Measurements from ENCODE around the gene PCDHGA1.
"Not testable (repeated sequence)": the region's sequence is repeated elsewhere in the genome, so short reads cannot be mapped to it uniquely, and the experiment has no call there.

PCDHGA1 gene

GRCh38 chr5:141349917-141350619 is 19.8 kb downstream of the PCDHGA1 start, which contains the start of gene PCDHGB1:
Gene PCDHGB1 (plus strand): TSS chr5:141350099. CDS start chr5:141350261, 162 bp downstream.
- DNase-seq, result no peak

DNA sequence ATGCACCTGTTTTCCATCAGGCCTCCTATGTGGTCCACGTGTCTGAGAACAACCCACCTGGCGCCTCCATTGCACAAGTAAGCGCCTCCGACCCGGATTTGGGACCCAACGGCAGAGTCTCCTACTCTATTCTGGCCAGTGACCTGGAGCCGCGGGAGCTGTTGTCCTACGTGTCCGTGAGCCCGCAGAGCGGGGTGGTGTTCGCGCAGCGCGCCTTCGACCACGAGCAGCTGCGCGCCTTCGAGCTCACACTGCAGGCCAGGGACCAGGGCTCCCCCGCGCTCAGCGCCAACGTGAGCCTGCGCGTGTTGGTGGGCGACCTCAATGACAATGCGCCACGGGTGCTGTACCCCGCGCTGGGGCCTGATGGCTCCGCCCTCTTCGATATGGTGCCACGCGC is 21.3 kb downstream of the PCDHGA1 start:
- no peak for DNase-seq

DNA sequence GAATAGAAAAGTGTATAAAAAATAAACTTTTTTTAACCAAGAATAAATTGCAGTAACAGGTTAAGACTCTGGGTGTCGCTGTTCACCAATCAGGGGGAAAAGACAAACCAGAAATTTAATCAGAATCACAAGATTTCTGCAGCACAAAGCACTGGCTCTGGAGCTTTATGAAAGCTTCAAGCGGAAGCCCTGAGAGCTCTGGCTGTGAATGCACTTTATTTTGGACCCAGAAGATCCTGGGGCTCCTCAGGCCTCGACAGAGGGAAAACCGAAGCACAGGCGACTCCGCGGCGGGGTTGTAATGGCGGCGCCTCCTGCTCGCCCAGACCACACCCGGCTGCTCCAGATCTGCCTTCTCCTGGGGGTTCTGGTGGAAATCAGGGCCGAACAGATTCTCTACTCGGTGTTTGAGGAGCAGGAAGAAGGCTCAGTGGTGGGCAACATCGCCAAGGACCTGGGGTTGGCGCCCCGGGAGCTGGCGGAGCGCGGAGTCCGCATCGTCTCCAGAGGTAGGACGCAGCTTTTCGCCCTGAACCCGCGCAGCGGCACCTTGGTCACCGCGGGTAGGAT is 24.7 kb downstream of the PCDHGA1 start, which contains the start of gene PCDHGA4:
Gene PCDHGA4, plus strand, starts transcription at position 122 of the 570 bp plus-strand sequence. Its CDS starts 87 bp downstream, at position 209.
- DNase-seq, result no peak

DNA sequence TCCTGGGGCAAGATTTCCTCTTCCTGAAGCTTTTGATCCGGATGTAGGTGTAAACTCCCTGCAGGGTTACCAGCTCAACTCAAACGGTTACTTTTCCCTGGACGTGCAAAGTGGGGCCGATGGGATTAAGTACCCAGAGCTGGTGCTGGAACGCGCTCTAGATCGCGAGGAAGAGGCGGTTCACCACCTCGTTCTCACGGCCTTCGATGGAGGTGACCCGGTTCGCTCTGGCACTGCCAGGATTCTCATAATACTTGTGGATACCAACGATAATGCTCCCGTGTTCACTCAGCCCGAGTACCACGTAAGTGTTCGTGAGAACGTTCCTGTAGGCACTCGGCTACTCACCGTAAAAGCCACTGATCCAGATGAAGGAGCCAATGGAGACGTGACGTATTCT is 25.3 kb downstream of the PCDHGA1 start:
- no peak for DNase-seq

DNA sequence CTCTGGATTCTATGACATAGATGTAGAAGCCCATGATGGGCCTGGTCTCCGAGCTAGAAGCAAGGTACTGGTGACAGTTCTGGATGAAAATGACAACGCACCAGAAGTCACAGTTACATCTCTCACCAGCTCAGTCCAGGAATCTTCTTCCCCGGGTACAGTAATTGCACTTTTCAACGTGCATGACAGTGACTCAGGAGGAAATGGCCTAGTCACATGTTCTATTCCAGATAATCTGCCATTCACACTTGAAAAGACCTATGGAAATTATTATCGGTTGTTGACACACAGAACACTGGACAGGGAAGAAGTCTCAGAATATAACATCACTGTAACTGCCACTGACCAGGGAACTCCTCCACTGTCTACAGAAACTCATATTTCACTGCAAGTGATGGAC is 25.8 kb downstream of the PCDHGA1 start:
- DNase-seq, result no peak

DNA sequence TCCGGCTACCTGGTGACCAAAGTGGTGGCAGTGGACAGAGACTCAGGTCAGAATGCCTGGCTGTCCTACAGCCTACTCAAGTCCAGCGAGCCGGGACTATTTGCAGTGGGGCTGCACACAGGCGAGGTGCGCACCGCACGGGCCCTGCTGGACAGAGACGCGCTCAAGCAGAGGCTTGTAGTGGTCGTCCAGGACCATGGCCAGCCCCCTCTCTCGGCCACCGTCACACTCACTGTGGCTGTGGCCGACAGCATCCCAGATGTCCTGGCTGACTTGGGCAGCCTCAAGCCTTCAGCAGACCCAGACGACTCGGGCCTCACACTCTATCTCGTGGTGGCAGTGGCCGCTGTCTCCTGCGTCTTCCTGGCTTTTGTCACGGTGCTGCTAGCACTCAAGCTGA is 26.6 kb downstream of the PCDHGA1 start:
- DNase-seq, result no peak

DNA sequence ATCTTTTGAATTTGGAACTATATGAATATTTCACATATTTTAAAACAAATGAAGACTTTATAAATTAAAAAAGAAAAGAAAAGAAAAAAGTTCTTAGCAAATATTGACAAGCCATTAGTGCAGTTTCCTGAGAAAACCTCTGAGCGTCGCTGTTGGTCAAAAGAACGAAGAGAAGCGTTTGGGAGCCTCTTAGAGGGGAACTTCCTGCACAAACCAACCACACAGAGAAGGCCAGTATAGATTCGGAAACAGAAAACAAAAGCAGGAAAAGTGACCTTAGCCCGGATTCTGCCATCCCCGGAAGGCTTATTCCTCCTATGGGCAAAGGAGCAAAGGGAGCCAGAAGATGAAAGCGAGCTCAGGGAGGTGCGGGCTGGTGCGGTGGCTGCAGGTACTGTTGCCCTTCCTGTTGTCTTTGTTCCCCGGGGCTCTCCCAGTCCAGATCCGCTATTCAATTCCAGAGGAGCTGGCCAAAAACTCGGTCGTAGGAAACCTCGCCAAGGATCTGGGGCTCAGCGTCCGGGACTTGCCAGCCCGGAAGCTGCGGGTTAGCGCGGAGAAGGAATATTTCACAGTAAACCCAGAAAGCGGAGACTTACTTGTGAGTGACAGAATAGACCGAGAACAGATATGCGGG is 29.6 kb downstream of the PCDHGA1 start, which contains the start of gene PCDHGB2:
Gene PCDHGB2, plus strand, starts transcription at position 205 of the 637 bp plus-strand sequence. Its CDS starts 142 bp downstream, at position 347.
- DNase-seq, result peak; percentile 15

DNA sequence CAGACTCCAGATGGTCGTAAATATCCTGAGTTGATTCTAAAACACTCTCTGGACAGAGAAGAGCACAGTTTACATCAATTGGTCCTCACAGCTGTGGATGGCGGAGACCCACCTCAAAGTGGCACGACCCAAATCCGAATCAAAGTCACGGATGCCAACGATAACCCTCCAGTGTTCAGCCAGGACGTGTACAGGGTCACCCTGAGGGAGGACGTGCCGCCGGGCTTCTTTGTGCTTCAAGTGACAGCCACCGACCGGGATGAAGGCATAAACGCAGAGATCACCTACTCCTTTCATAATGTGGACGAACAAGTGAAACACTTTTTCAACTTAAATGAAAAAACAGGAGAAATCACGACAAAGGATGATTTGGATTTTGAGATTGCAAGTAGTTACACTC is 30.4 kb downstream of the PCDHGA1 start:
- no peak for DNase-seq

DNA sequence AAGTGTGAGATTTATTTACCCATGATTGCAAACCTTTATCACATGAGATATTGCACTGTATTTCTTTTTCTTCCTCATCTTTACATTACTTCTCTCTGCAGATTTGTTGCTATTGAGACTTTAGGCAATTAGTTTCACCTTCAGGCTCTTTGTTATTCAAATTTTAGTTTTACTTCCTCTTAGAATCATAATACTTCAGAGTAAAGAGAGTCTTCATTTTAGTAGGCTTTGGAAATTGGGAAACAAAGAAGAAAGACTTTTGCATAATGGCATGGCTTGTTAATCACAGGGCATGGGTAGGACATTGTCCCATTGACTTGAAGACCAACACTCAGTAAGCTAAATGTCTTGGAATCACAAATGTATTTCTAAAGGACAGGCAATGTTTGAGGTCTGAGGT is 32.4 kb downstream of the PCDHGA1 start:
- no peak for DNase-seq

GRCh38 chr5:141363952-141364660 is 33.8 kb downstream of the PCDHGA1 start, which contains the start of gene PCDHGA5:
Gene PCDHGA5 (plus strand): TSS chr5:141364162. CDS start chr5:141364331, 169 bp downstream.
- no peak for DNase-seq

DNA sequence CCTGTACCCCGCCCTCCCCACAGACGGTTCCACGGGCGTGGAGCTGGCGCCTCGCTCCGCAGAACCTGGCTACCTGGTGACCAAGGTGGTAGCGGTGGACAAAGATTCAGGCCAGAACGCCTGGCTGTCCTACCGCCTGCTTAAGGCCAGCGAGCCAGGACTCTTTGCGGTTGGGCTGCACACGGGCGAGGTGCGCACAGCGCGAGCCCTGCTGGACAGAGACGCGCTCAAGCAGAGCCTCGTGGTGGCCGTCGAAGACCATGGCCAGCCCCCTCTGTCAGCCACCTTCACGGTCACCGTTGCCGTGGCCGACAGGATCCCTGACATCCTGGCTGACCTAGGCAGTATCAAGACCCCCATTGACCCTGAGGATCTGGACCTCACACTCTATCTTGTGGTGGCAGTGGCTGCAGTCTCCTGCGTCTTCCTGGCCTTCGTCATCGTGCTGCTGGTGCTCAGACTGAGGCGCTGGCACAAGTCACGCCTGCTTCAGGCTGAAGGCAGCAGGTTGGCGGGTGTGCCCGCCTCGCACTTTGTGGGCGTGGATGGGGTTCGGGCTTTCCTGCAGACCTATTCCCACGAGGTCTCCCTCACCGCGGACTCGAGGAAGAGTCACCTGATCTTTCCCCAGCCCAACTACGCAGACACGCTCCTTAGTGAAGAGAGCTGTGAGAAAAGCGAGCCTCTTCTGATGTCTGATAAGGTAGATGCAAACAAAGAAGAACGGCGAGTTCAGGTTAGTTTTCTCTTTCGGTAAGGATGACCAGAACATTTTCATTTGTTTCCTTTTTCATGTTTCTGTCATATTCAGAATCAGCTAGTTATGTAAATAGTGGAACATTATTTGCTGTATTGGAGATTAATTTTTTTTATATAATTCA is 35.9 kb downstream of the PCDHGA1 start:
- DNase-seq, result no peak

- DNase-seq, result no peak
Observed at GRCh38 chr5:141369994-141370848, 39.9 kb downstream of the PCDHGA1 start, which contains the start of gene PCDHGB3. Gene PCDHGB3 (plus strand): TSS chr5:141370242. CDS start chr5:141370395, 153 bp downstream.

DNA sequence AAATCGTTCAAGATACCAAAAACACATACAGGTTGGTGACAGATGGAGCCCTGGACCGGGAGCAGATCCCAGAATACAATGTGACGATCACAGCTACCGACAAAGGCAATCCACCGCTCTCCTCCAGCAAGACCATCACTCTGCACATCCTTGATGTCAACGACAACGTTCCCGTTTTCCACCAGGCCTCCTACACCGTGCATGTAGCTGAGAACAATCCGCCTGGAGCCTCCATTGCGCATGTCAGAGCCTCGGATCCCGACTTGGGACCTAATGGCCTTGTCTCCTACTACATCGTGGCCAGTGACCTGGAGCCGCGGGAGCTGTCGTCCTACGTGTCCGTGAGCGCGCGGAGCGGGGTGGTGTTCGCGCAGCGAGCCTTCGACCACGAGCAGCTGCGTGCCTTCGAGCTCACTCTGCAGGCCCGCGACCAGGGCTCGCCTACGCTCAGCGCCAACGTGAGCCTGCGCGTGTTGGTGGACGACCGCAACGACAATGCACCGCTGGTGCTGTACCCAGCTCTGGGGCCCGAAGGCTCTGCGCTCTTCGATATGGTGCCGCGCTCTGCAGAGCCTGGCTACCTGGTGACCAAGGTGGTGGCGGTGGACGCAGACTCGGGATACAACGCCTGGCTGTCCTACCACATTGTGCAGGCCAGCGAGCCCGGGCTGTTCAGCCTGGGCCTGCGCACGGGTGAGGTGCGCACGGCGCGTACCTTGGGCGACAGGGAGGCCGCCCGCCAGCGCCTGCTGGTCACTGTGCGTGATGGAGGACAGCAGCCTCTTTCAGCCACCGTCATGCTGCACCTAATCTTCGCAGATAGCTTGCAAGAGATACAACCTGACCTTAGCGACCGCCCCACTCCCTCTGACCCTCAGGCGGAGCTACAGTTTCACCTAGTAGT is 41.5 kb downstream of the PCDHGA1 start:
- no peak for DNase-seq

GRCh38 chr5:141373673-141374317 is 43.5 kb downstream of the PCDHGA1 start, which contains the start of gene PCDHGA6:
Gene PCDHGA6 (plus strand): TSS chr5:141373891. CDS start chr5:141374084, 193 bp downstream.
- DNase-seq, result no peak

DNA sequence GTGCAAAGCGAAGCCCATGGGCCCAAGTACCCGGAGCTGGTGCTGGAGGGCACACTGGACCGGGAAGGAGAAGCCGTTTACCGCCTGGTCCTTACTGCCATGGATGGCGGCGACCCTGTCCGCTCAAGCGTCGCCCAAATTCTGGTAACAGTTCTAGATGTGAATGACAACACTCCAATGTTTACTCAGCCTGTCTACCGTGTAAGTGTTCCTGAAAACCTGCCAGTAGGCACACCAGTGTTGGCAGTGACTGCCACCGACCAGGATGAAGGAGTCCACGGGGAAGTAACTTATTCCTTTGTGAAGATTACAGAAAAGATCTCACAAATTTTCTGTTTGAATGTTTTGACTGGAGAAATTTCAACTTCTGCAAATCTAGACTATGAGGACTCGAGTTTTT is 44.3 kb downstream of the PCDHGA1 start:
- no peak for DNase-seq

GRCh38 chr5:141375444-141376155 is 45.3 kb downstream of the PCDHGA1 start:
- not testable (repeated sequence) for DNase-seq

DNA sequence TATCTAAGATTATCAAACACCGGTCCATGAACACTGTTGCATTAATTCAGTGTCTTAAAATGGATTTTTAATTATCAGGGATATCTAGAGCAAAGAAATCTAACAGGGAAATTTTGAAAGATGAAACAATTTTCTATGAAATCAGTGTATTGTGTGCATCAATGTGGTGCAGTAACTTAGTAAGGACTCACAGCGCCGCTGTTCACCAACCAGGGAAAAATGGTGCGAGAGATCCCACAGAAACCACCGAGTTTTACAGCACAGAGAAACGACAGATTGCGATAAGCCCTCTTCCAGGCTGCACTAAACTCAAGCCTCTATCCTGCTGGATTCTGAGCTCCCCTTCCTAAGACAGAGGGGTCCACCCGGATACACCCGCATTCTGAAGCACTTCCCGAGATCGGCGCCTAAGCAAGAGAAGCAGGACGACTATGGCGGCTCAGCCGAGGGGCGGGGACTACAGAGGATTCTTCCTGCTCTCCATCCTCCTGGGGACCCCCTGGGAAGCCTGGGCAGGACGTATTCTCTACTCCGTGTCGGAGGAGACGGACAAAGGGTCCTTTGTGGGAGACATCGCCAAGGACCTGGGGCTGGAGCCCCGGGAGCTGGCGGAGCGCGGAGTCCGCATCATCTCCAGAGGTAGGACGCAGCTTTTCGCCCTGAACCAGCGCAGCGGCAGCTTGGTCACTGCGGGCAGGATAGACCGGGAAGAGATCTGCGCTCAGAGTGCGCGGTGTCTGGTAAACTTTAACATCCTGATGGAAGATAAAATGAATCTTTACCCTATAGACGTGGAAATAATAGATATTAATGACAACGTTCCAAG is 52.4 kb downstream of the PCDHGA1 start, which contains the start of gene PCDHGA7:
Gene PCDHGA7, plus strand, starts transcription at position 274 of the 826 bp plus-strand sequence. Its CDS starts 158 bp downstream, at position 432.
- DNase-seq, result no peak

All from inflammatory macrophage treated with lipopolysaccharide for 4 hours (primary cell).